ENCODE data around the gene PIK3R5.

The PIK3R5 gene

GRCh38 chr17:8881606-8882005, 83.9 kb downstream of the PIK3R5 start:
- no peak for DNase-seq (ENCODE audit: low spot score)
- H3K27ac ChIP-seq, result no peak overlapping the region
- ChIA-PET POLR2A (ENCODE audit: low non-redundant PET) (no interaction called here), CTCF (no interaction called here)
- TF ChIP-seq CTCF (conservative IDR thresholded peaks at IDR 0.05; ENCODE audit: low read depth), result no peak

- no peak for DNase-seq (ENCODE audit: low spot score)
- ChIA-PET POLR2A (ENCODE audit: low non-redundant PET) (no interaction called here), CTCF (interaction anchor here (0.7 kb wide), 1 partner anchor 134 kb away, joined by 3 read pairs; no protein-coding TSS in a partner anchor)
- TF ChIP-seq CTCF (conservative IDR thresholded peaks at IDR 0.05; ENCODE audit: low read depth), result no peak
- H3K27ac ChIP-seq, result no peak overlapping the region
Measured at GRCh38 chr17:8880466-8880865, 85.0 kb downstream of the PIK3R5 start.

GRCh38 chr17:8879410-8879809, 86.1 kb downstream of the PIK3R5 start:
- no peak for DNase-seq (ENCODE audit: low spot score)
- CTCF ChIA-PET, result no interaction called here
- TF ChIP-seq CTCF (conservative IDR thresholded peaks at IDR 0.05; ENCODE audit: low read depth), result no peak
- POLR2A ChIA-PET (ENCODE audit: low non-redundant PET), result no interaction called here
- H3K27ac ChIP-seq, result no peak overlapping the region

- CTCF ChIA-PET, result no interaction called here
Measured at GRCh38 chr17:8877984-8878383, 87.5 kb downstream of the PIK3R5 start.

GRCh38 chr17:8875957-8876356, 89.5 kb downstream of the PIK3R5 start:
- CTCF ChIA-PET, result interaction anchor here (0.5 kb wide), 1 partner anchor 105 kb away, joined by 4 read pairs; no protein-coding TSS in a partner anchor
- DNase-seq (ENCODE audit: low spot score), result no peak
- POLR2A ChIA-PET (ENCODE audit: low non-redundant PET), result no interaction called here
- no peak overlapping the region for H3K27ac ChIP-seq
- no peak for TF ChIP-seq CTCF (conservative IDR thresholded peaks at IDR 0.05; ENCODE audit: low read depth)

More at GRCh38 chr17:8877984-8878383, 87.5 kb downstream of the PIK3R5 start:
- POLR2A ChIA-PET (ENCODE audit: low non-redundant PET), result no interaction called here
- no peak for DNase-seq (ENCODE audit: low spot score)
- H3K27ac ChIP-seq, result no peak overlapping the region
- no peak for TF ChIP-seq CTCF (conservative IDR thresholded peaks at IDR 0.05; ENCODE audit: low read depth)

GRCh38 chr17:8875436-8875835, 90.1 kb downstream of the PIK3R5 start:
- H3K27ac ChIP-seq, result no peak overlapping the region
- TF ChIP-seq CTCF (conservative IDR thresholded peaks at IDR 0.05; ENCODE audit: low read depth), result no peak
- CTCF ChIA-PET, result interaction anchor here (0.6 kb wide), 1 partner anchor 78 kb away, joined by 4 read pairs; no protein-coding TSS in a partner anchor
- POLR2A ChIA-PET (ENCODE audit: low non-redundant PET), result no interaction called here
- DNase-seq (ENCODE audit: low spot score), result no peak
